Keratinocyte (primary cell): ENCODE measurements around the gene ZNF445. TPM values are rescaled to one million over a fixed set of nuclear protein-coding genes. Genes with fewer than 3 reads are reported as not detected.

Experiments used
- DNase-seq: peaks from one replicate; pipeline ENCODE4 v3.0.0-alpha.2; 2011; ENCODE audit warnings: low read depth, missing footprints, low spot score
- FAIRE-seq: peaks from 2 replicates; lab custom pipeline; 2011; peaks lifted over from hg19 to GRCh38; lab: Jason Lieb, UNC
- H2AFZ ChIP-seq: 2 replicates; pipeline ENCODE4 v1.6.0; 2012; ENCODE audit warnings: low read length, control low read depth, inconsistent platforms; ENCODE audit not compliant: control insufficient read depth
- H3K27ac ChIP-seq: 2 replicates; pipeline ENCODE4 v1.5.1; 2011; ENCODE audit warnings: low read length; ENCODE audit not compliant: control insufficient read depth, insufficient read depth
- H3K27me3 ChIP-seq: 3 replicates; pipeline ENCODE4 v1.6.0; 2011; ENCODE audit warnings: low read length; ENCODE audit not compliant: control insufficient read depth, insufficient read depth; ENCODE audit errors: extremely low read depth
- H3K36me3 ChIP-seq, 2 experiments: 2 replicates in 1 of 2; 3 replicates in 1 of 2; pipeline ENCODE4 v1.5.1; 2011; ENCODE audit warnings: low read length in 2 of 2, mild to moderate bottlenecking in 1 of 2; ENCODE audit not compliant: control insufficient read depth in 2 of 2, insufficient read depth in 2 of 2; ENCODE audit errors: extremely low read depth in 1 of 2
- H3K4me1 ChIP-seq: 3 replicates; pipeline ENCODE4 v1.5.1; 2011; ENCODE audit warnings: low read length; ENCODE audit not compliant: control insufficient read depth, insufficient read depth; ENCODE audit errors: extremely low read depth
- H3K4me2 ChIP-seq: 3 replicates; pipeline ENCODE4 v1.6.0; 2011; ENCODE audit warnings: low read depth, low read length; ENCODE audit not compliant: control insufficient read depth, insufficient read depth; ENCODE audit errors: extremely low read depth
- H3K4me3 ChIP-seq, 3 experiments: fragments of 200-600 bp in 1 of 3; sonication (generic) in 1 of 3; 2 replicates in 2 of 3; 3 replicates in 1 of 3; pipeline ENCODE4 v1.5.1; 2011 to 2016; ENCODE audit warnings: low read length in 3 of 3, mild to moderate bottlenecking in 3 of 3, control low read depth in 2 of 3, inconsistent platforms in 1 of 3, low read depth in 1 of 3, mixed read lengths in 1 of 3, mixed run types in 1 of 3, moderate library complexity in 1 of 3; ENCODE audit not compliant: control insufficient read depth in 2 of 3, insufficient read depth in 2 of 3; ENCODE audit errors: extremely low read depth in 1 of 3
- H3K79me2 ChIP-seq: 2 replicates; pipeline ENCODE4 v1.6.0; 2012; ENCODE audit warnings: low read length; ENCODE audit not compliant: control insufficient read depth, insufficient read depth
- H3K9ac ChIP-seq: 3 replicates; pipeline ENCODE4 v1.6.0; 2011; ENCODE audit warnings: low read length; ENCODE audit not compliant: control insufficient read depth, insufficient read depth; ENCODE audit errors: extremely low read depth
- H3K9me1 ChIP-seq: 3 replicates; pipeline ENCODE4 v1.6.0; 2011; ENCODE audit warnings: low read length; ENCODE audit not compliant: control insufficient read depth, insufficient read depth; ENCODE audit errors: extremely low read depth
- H3K9me3 ChIP-seq: 2 replicates; pipeline ENCODE4 v1.5.1; 2012; ENCODE audit warnings: low read depth, low read length; ENCODE audit not compliant: control insufficient read depth
- H4K20me1 ChIP-seq: 3 replicates; pipeline ENCODE4 v1.6.0; 2011; ENCODE audit warnings: low read length; ENCODE audit not compliant: control insufficient read depth, insufficient read depth; ENCODE audit errors: extremely low read depth
- EZH2 ChIP-seq: IDR thresholded peaks from one replicate; pipeline ENCODE4 v1.6.1; 2012; ENCODE audit warnings: inconsistent platforms, mild to moderate bottlenecking, low read length, moderate library complexity
- dilution Hi-C: fragments of 300-500 bp; cut with MboI; formaldehyde crosslinking; loops from one replicate; pipeline ENCODE4 v1.7.0; 2020; ENCODE audit warnings: low sequenced_read_pairs; ENCODE audit not compliant: extremely low pct_ligation_motif_present
- polyA plus RNA-seq, 5 experiments: library from polyadenylated mRNA; depleted of rRNA in 3 of 5; stranded (reverse) in 3 of 5; stranded (forward) in 1 of 5; unstranded in 1 of 5; fragments of >200 nt; gene quantifications; 1 replicate in 1 of 5; 2 replicates in 3 of 5; 3 replicates in 1 of 5; pipeline versions ENCODE4 v1.2.1 to v1.2.3, GENCODE V29; 2011 to 2012; ENCODE audit warnings: missing spikeins in 2 of 5, low read depth in 1 of 5, low replicate concordance in 1 of 5
- TF ChIP-seq, protein P1 (sequence below), 3 experiments: IDR thresholded peaks in 1 of 3; conservative IDR thresholded peaks in 1 of 3; optimal IDR thresholded peaks in 1 of 3; 2 replicates in 2 of 3; 3 replicates in 1 of 3; pipeline versions ENCODE3 to v1.5.1; 2011; ENCODE audit warnings: low read length in 3 of 3, mild to moderate bottlenecking in 3 of 3, moderate library complexity in 2 of 3, control low read depth in 1 of 3, inconsistent platforms in 1 of 3; ENCODE audit not compliant: insufficient read depth in 2 of 3; ENCODE audit errors: extremely low read depth in 1 of 3

Gene ZNF445
- polyA plus RNA-seq, 1 donor (not counting 4 experiments of a cell fraction or from before 2014, with no cell fraction given): 3.3 TPM

DNA sequence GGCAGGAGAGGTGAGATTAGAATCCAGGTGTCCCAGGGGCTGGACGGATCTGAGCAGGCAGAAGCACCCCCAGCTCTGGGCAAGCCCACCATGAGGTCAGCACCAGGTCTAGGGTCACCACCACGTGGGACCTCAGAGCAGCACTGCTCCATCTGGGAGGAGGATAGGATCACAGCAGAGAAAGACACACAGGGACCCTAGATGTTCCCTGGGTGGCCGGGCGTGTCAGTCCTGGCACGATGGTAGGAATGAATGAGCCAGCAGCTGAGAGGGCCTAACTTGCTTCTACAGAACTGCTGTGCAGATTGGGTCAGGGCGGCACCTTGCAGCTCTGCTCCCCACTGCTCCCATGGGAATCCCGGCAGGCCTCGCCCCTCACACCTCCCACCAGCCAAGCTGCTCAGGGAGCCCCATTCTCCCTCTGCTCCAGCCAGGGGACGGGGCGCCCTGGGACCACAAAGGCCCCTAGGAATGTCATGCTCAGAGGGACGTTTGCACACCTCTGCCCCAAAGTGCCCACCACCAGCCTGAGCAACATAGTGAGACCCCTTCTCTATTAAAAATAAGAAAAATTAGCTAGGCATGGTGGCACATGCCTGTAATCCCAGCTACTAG, 66.3 kb downstream of the ZNF445 start:
- H3K9ac ChIP-seq: no peak overlapping the region
- no peaks in the 10 kb centered on the region for H3K9me1 ChIP-seq
- no peak overlapping the region for H3K4me3 ChIP-seq
- TF ChIP-seq, protein P1, sequence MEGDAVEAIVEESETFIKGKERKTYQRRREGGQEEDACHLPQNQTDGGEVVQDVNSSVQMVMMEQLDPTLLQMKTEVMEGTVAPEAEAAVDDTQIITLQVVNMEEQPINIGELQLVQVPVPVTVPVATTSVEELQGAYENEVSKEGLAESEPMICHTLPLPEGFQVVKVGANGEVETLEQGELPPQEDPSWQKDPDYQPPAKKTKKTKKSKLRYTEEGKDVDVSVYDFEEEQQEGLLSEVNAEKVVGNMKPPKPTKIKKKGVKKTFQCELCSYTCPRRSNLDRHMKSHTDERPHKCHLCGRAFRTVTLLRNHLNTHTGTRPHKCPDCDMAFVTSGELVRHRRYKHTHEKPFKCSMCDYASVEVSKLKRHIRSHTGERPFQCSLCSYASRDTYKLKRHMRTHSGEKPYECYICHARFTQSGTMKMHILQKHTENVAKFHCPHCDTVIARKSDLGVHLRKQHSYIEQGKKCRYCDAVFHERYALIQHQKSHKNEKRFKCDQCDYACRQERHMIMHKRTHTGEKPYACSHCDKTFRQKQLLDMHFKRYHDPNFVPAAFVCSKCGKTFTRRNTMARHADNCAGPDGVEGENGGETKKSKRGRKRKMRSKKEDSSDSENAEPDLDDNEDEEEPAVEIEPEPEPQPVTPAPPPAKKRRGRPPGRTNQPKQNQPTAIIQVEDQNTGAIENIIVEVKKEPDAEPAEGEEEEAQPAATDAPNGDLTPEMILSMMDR (optimal IDR thresholded peaks at IDR 0.05 in 1 of 3, IDR thresholded peaks at IDR 0.05 in 1 of 3, conservative IDR thresholded peaks at IDR 0.05 in 1 of 3; ENCODE audit: extremely low read depth in 1 of 3, insufficient read depth in 2 of 3, low read length in 3 of 3): no peak
- TF ChIP-seq EZH2: no peak
- H3K27ac ChIP-seq: no peak overlapping the region
- H3K36me3 ChIP-seq: peaks cover 0 to 2% of the 10 kb centered on the region in 2 experiments
- FAIRE-seq (no peak), DNase-seq (no peak)
- H3K27me3 ChIP-seq: no peaks in the 10 kb centered on the region
- no peaks in the 10 kb centered on the region for H4K20me1 ChIP-seq
- no peak overlapping the region for H3K4me2 ChIP-seq
- dilution Hi-C loops: no loop called here
- H3K9me3 ChIP-seq: no peaks in the 10 kb centered on the region
- no peak overlapping the region for H2AFZ ChIP-seq
- no peaks in the 10 kb centered on the region for H3K79me2 ChIP-seq
- no peaks in the 10 kb centered on the region for H3K4me1 ChIP-seq

GRCh38 chr3:44409640-44410410, 67.6 kb downstream of the ZNF445 start:
- H3K9me1 ChIP-seq: no peaks in the 10 kb centered on the region
- dilution Hi-C loops: no loop called here
- H3K4me3 ChIP-seq: no peak overlapping the region
- no peaks in the 10 kb centered on the region for H4K20me1 ChIP-seq
- no peaks in the 10 kb centered on the region for H3K27me3 ChIP-seq
- peaks cover 0 to 3% of the 10 kb centered on the region in 2 experiments for H3K36me3 ChIP-seq
- TF ChIP-seq EZH2: no peak
- TF ChIP-seq, protein P1 (optimal IDR thresholded peaks at IDR 0.05 in 1 of 3, IDR thresholded peaks at IDR 0.05 in 1 of 3, conservative IDR thresholded peaks at IDR 0.05 in 1 of 3; ENCODE audit: extremely low read depth in 1 of 3, insufficient read depth in 2 of 3, low read length in 3 of 3): no peak
- H3K4me1 ChIP-seq: no peaks in the 10 kb centered on the region
- no peaks in the 10 kb centered on the region for H3K79me2 ChIP-seq
- no peak overlapping the region for H3K9ac ChIP-seq
- no peak overlapping the region for H2AFZ ChIP-seq
- FAIRE-seq (no peak), DNase-seq (no peak)
- no peak overlapping the region for H3K27ac ChIP-seq
- H3K9me3 ChIP-seq: no peaks in the 10 kb centered on the region
- H3K4me2 ChIP-seq: no peak overlapping the region
